Measurements from ENCODE around the gene RANBP3.
"Not testable (repeated sequence)": the region's sequence is repeated elsewhere in the genome, so short reads cannot be mapped to it uniquely, and the experiment has no call there.

The RANBP3 gene

DNA sequence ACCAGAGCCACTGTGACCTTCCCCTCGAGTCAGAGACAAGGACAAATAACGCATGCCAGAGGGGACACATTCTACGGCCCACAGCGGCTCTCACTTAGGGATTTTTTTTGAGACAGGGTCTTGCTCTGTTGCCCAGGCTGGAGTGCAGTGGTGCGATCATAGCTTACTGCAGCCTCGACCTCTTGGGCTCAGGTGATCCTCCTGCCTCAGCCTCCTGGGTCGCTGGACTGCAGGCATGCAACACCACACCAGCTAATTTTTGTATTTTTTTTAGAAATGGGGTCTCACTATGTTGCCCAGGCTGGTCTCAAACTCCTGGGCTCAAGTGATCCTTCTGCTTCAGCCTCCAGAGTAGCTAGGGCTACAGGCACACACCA, 28.1 kb upstream of the RANBP3 start:
- DNase-seq: not testable (repeated sequence)

DNA sequence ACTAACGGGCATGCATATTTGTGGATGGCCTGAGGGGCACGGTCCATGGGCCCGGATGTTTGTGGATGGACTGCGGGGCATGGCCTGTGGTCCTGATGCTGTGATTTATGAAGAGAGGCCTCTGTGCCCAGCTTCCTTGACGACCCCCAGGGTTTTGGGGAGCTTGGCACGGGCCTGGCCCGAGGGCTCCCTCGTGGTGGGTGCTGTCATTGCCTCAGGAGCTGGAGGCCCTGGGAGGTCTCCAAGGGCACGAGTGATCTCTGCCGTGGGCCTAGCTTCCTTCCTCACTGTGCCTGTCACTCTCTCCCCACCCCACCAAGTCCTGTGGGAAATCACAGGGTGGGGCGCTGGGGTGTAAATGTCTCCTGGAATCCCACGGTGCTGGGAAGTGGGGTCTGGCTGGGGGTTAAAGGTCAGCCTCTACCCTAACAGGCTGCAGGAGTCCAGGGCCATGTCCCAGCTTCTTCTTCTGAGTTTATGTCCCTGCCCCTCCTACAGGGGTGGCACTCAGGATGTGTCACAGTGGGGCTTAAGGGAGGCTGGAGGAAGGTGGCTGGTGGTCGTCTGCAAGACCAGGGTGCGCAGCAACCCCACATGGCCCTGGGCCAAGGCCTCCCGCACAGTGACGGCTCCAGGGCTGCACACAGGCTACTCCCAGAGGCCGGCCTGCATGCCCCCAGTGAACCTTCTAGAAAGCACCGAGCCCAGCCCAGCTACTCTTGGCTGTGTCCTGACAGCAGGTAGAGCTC, 27.6 kb upstream of the RANBP3 start:
- DNase-seq: no peak

DNA sequence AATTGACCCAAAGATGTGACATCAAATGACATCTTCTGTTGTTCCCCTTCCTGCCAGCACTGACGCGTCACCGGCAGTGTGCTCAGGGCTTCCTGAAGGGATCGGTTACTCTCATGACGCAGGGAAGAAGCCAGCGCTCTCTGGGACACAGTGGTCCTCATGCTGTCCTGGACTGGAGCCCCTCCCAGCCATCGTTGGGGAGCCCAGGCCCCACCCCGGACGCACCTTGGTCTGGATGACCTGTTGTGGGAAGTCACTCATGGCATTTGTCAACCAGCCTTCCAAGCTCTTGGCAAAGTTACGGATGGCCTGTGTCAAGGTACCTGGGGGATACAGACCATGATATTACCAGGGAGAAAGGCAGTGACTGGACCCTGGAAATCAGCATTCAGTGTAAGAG, 26.0 kb upstream of the RANBP3 start:
- no peak for DNase-seq

DNA sequence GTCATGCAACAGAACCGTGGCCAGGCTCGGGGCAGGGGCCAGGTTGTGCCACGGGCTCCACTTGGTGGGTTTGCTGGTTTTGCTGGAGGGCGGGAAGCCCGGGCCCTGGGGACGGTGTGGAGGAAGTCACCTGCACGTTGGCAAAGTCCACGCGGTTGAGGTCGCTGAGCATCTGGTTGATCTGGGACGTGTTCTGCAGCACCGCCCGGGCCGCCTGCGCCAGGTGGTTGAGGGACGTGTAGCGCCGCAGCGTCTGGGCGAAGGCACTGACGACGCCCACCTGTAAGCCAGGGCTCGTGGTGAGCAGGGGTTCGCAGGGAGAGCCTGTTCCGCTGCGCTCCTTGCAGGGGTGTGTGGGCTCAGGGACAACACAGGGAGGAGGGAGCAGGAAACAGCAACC, 24.7 kb upstream of the RANBP3 start:
- DNase-seq: no peak

DNA sequence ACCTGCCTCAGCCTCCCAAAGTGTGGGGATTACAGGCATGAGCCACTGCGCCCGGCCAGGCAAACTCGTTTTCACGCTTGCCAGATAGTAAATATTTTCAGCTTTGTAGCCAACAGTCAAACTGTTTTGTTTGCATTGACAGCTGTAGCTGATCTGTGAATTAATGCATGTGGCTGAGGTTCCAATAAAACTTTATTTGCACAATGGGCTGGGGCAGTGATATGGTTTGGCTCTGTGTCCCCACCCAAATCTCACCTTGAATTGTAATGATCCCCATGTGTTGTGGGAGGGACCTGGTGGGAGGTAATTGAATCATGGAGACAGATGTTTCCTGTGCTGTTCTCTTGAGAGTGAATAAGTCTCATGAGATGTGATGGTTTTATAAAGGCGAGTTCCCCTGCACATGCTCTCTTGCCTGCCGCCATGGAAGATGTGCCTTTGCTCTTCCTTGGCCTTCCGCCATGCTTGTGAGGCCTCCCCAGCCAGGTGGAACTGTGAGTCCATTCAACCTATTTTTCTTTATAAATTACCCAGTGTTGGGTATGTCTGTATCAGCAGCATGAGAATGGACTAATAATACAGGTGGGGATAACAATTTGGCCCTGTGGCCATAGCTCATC, 22.4 kb upstream of the RANBP3 start:
- DNase-seq: no peak

DNA sequence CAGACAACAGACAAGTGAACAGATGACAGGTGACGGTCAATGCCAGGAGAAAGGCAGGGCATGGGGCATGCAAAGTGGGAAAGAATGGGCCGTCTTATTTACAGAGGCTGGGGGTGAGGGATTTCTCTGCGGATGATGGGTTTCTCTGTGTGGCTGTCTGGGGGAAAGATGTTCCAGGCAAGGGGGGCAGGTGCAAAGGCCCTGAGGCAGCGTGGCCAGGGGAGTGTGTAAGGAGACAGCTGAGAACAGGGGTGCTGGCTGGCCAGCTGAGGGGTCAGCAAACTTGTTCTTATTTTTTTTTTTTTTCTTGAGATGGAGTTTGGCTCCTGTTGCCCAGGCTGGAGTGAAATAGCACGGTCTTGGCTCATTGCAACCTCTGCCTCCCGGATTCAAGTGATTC, 21.8 kb upstream of the RANBP3 start:
- no peak for DNase-seq

DNA sequence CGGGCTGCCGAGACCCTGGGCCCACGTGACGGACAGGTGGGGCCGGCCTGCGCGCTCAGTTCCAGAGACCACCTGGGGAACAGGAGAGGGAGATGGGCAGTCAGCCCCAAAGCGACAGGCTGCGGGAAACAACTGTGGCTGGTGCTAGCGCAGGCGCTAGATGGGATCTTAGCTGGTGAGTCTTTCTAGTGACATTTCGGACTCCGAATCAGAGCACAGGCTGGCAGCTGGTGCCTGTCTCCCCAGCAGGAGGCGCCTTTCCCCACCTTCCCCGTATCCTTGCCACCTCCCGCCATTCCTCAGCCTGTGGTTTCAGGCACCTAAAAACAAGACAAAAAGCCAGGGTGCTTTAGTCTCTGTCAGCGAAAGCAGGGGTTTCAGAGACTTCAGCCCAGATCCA, 19.4 kb upstream of the RANBP3 start:
- DNase-seq: no peak

DNA sequence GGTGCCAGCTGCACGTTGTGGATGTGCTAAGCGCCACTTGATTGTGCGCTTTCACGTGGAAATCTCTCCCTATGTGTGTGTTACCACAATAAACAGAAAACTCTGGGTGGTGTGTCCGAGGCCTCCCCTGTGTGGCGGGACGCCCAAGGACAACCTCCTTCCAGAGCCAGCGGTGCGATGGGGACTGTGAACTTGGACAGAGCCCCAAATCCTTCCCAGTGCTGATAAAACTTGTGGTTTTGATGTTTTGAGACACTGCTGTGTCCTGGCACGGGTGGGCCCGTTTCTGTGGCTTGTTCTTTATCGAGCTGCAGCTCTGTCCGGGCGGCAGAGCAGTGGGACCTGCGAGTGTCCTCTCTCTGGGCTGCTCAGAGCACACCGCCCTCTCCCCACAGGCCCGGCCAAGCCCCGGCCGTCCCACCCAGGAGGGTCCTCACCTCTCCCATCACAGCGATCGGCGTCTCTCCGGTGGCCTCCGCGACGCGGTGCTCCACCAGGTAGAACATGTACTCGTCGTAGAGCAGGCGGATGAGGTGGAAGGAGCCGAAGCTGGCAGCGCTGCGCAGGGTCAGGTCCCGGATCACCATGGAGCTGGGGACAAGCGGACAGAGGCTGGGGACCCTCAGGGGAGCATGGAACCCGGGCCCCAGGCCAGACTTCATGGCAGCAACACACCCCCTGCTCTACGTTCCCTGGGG, 18.8 kb upstream of the RANBP3 start:
- no peak for DNase-seq

DNA sequence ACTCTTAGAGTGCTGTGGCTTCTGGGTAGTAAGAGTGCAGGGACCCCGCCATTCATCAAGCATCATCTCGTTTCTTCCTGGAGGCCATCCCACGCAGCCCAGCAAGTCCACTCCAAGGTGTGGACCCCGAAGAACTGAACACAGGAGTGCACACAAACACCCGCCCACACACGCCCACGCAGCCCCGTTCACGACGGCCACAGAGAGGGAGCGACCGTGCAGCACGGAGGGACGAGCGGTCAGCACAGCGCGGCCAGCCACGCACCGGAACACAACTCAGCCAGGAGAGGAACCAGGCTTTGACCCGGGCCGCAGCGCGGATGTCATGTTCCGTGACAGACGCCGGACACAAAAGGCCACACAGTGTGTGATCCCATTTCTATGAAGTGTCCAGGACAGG, 18.2 kb upstream of the RANBP3 start:
- no peak for DNase-seq

DNA sequence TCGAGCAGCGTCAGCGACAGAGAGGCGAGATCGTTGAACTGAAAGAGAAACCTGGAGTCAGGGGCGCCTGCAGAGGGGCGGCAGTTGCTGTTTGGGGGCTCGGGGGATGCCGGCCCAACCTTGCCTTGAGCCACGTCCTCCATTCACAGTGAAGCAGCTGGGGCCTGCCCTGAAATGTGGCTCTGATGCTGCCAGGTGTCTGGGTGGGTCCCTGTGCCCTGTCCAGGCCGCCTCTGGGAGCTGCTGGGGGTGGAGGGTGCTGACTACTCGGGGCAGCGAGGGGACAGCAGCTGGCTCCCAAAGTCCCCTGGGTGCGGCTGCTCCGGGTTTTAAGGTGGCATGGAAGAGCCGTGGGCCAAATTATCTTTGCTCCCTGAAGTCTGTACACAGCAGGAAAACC, 17.7 kb upstream of the RANBP3 start:
- DNase-seq: no peak

DNA sequence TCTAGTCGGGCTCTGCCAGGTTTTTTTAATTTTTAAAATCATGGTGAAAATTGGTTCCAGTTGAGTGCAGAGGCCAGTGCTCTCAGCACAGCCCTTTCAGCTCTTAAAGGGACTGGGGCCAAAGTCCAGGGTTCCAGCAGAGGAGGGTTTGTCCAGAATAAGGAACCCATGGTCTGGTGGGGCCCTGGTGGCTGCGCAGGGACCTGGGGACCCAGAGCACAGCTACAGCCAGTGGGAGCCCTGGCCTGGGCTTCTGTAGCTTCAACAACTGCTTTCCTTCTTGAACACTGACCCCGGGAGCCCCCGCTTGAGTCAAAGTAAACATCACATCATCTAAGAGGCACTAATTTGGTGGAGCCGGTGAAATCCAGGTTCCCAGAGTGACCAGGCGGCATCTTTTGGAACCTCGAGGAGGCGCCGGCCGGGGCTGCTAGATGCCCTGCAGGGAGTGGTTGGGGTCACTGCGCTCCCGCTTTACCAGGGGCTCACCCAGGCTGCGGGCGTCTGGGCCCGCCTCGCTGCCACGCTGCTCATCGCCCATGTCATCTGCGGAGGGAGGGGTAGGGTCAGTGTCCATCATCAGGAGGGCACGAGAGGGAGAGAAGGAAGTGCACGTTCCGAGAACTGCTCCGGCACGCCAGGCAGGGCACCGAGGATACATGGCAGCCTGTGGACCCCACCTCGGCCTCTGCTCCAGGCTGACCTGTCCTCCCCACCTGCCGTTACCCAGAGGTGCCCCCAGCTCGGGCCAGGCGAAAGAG, 16.6 kb upstream of the RANBP3 start:
- DNase-seq: no peak

DNA sequence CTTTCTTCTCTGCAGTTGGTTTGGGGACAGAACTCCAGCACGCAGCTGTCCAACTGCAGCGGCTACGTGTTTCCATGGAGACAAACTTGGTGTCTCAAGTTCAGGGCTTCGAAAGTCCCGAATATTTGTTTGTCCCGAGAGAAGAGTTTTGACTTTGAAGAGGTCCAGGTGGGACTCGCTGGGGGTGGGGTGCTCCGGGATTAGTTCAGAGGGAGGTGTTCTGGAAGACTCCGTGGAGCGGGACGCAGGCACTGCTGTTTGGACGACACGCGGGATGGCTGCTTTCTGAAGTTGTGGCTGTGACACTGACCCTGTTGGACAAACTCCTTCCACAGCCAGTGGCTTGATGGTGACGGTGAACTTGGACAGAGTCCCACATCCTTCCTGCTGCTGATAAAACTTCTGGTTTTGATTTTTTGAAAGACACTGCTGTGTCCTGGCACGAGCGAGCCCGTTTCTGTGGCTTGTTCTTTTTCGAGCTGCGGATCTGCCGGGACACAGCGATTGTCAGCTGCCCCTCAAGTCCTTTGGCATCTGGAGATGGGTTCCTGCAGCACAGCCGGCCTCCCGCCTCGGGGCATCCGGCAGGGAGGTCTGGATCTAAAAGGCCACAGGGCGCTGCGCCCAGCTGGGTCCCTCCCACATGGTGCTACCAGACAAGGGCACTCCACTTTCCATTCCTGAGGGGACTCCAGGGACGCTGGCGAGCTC, 15.9 kb upstream of the RANBP3 start:
- DNase-seq: no peak

DNA sequence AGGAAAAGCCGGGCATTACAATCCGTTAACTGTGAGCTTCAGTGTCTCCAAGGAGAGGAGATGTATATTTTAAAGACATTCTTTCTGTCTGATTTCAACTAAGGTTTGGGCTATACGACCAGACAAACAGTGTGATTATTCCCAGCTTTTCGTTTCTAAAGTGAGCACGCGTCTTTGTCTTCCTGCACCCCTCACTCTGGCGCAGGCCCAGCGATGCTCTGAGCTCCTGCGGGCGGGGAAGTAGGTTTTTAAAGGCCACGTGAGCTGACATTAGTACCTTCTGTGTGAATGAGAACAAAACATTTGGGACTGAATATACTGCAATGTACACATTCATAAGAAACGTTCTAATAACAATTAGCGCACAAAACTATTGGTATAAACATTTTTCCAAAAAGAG, 15.3 kb upstream of the RANBP3 start:
- no peak for DNase-seq

DNA sequence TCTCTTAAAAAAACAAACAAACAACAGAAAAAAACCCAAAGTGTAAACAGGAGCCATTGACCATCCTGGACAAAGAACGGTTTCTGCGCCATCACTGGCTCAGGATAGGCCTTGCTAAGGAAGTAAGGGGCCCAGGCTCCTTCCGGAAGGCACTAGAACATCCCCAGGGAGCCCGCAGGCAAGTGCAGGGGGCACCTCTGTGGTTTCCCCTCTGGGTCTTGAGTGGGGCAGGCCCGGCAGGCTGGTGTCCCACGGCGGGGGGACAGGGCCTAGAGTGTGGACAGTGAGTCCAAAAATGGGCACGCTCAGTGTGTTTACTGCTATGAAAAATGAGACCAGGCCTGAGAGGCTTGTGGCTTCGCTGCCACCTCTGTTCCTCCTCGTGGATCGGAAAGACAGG, 14.8 kb upstream of the RANBP3 start:
- no peak for DNase-seq

DNA sequence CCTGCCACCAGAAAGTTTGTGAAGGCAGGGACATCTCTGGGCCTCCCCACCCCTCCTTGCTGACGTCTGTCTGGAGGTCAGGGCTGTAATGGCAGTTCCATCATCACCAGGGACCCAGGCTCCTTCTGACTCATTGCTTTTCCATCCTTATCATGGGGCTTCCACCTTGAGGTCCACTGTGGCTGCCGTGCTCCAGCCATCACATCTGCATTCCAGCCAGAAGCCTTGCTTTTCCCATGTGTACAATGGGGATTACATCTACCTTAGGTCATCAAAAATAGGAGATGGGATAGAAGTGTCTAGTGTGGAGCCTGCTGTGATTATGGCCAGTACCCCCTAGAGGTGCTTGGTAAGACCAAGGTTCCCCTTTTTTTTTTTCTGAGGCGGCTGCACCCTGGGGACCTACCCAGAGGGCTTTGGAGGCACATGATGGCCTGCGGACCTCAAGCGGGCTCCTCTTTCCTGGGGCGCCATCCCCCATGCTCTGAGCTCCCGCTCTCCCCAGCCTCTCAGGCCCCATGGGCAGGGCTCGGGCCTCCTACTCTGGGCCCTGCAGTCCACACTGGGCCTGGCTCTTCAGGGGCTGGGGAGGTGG, 13.4 kb upstream of the RANBP3 start:
- DNase-seq: no peak

DNA sequence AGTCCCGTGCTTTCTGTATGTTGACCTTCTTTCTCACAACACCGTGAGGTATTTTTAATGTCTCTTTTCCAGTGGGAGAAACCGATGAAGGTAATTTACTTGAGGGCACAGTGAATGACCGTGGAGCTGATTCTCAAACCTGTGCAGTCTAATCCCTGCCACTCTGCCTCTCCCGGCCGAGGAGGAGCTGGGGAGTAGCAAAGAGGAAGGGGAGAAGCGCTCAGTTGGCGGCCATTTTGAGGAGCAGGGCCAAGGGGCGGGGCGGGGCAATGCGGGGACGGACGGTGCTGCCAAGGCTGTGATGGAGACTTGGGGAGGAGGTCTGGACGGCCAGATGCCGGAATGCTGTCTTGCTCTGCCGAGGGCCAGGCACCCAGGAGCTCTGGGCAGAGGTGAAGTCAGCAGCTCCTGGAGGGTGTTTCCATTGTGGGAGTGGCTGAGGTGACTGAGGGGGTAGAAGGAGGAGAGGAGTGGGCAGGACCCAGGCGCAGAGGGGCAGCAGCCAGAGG, 12.4 kb upstream of the RANBP3 start:
- no peak for DNase-seq

DNA sequence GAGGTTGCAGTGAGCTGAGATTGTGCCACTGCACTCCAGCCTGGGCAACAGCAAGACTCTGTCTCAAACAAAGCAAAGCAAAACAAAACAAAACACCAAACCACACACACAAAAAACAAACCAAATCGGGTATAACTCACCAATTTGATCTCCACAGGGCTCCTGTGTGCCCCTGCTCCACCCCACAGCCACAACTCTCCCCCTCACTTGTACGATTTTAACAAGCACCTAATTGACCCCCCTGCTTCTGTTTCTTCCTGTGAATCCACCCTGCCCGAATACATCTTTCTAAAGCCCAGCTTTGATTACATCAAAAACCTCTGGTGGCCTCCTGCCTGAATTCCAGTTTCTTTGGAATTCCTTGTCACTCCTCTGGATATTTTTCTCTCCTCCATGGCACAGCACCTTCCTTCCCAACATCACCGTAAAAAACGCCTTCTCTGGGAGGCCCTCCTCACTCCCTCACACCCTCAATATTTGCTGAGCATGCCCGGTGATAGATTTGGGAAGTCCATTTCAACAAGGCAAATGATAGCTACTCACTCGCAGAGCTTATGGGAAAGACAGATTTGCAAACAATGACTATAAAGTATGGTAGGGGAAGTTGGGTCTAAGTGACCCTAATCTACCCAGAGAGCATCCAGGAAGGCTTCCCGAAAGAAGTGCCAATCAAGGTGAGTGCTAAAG, 11.6 kb upstream of the RANBP3 start:
- no peak for DNase-seq

DNA sequence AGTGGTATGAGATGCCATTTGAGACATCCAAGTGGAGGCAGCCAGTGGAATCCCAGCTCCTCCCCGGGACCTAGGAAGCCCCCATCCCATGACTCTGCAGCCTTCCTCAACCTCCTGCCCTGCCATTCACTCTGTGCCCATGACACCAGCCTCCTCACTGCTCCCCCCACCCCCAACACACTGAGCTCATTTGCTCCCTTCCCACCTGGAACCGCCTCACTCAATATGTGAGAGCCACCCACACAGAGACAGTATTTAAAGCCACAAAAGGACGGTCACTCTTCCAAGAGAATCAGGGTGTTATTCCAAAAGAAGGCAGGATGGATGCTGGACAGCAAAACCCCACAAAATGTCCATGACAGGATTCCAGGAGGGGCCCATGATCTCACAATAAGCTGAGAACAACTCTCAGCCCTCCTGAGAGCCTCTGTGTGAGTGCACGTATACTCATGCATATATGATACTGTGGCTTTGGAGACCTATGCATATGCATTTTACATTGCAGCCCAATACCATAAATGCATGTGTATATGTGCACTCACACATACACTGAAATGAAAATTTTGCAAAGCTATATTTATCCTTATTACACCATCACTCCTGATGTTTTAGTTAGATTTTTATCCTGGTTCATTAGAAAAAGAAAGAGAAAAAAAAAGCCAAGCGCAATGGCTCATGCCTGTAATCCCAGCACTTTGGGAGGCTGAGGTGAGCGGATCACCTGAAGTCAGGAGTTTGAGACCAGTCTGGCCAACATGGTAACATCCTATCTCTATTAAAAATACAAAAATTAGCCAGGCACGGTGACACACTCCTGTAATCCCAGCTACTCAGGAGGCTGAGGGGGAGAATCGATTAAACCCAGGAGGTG, 10.8 kb upstream of the RANBP3 start:
- DNase-seq: no peak

DNA sequence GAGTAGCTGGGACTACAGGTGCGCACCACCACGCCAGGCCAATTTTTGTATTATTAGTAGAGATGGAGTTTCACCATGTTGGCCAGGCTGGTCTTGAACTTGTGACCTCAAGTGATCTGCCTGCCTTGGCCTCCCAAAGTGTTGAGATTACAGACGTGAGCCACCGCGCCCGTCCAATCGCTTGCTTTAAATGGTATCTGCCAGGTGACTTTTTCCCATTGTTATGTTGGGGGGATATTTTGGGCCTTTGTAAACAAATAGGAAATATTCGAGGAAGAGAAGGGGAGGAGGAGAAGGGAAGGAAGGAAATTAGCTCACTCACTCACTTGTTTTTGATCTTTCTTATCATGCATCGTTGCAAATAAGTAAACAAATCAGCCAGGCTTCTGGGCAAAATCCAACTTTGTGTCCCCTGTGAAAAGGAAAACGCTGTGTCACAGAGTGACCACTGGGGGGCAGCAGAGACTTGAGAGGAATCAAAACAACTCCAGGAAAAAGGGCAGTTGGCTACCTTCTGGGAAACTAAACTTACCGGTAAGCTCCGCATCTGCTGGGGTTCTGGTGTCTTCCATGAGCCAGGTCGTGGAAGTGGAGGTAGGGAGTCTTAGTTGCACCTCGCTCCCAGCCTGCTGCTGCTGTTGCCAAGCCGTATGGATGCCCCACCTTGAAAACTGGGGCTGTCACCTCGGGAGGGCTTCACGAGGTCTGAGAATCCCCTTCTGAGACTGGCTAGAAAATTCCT, 9.3 kb upstream of the RANBP3 start:
- DNase-seq: peak; percentile 62 to 91 (median 65)

DNA sequence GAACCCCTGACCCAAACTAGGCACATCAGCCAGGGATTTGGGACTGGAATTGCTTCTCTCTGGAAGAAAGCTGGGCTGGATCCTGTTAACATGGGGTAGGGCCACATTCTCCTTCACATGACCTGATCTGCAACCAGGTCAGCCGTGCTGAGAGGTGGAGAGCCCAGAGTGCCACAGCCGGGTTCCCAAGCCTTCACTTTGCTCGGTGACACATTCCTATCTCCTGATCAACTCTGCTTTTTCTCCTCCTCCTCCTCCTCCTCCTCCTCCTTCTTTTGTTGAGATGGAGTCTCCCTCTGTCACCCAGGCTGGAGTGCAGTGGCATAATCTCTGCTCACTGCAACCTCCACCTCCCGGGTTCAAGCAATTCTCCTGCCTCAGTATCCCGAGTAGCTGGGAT, 7.9 kb upstream of the RANBP3 start:
- DNase-seq: not testable (repeated sequence)
